ENCODE results near the gene ACTN2. TPM values are rescaled to one million over a fixed set of nuclear protein-coding genes. Genes with fewer than 3 reads are reported as not detected.

ACTN2 gene
- total RNA-seq, 1 donor from 2014 or later, result 0.54 TPM

- Mint-ChIP-seq H3K27ac (ENCODE audit: unreplicated experiment) (no peak overlapping the region), H3K36me3 (ENCODE audit: low read depth) (no peaks in the 10 kb centered on the region), H3K4me3 (no peak overlapping the region), H3K27me3 (ENCODE audit: low read depth) (peaks cover 34% of the 10 kb centered on the region), H3K4me1 (no peaks in the 10 kb centered on the region), H3K9me3 (no peaks in the 10 kb centered on the region)
- TF ChIP-seq CTCF (conservative IDR thresholded peaks at IDR 0.05), result no peak
- no peak for DNase-seq (ENCODE audit: low read depth, low spot score)
Observed at GRCh38 chr1:236670060-236670459, 16.2 kb upstream of the ACTN2 start.

- Mint-ChIP-seq H3K4me3 (no peak overlapping the region), H3K27ac (ENCODE audit: unreplicated experiment) (no peak overlapping the region), H3K27me3 (ENCODE audit: low read depth) (peaks cover 48% of the 10 kb centered on the region), H3K4me1 (no peaks in the 10 kb centered on the region), H3K36me3 (ENCODE audit: low read depth) (no peaks in the 10 kb centered on the region), H3K9me3 (no peaks in the 10 kb centered on the region)
- no peak for DNase-seq (ENCODE audit: low read depth, low spot score)
- no peak for TF ChIP-seq CTCF (conservative IDR thresholded peaks at IDR 0.05)
Observed at GRCh38 chr1:236673289-236673919, 12.9 kb upstream of the ACTN2 start.

DNA sequence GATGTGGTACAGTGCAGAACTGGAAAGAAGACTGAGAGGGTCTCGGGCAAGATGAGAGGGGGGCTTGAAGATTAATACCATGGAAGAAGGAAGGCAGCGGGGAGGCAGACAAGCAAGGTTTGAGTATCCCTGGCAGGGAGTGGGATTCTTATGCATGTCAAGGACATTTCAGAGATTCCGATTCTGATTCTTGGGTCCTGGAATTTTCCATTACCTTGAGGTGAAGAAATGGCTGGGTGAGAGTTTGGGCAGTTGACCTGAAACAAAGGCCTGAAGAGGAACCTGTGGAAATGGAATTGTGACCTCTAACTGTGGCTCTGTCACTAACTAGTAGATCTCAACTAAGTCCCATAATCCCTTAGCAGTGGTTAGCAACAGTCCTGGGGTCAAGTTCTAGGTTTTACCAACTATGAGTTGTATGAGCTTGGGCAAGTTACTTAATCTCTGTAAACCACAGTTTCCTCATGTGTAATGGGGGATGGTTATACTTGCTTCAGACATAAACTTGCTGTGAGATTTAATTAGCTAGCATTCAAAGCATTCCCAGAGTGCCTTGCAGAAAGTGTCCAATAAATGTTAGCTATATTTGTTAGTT lies 8.6 kb upstream of the ACTN2 start:
- TF ChIP-seq CTCF (conservative IDR thresholded peaks at IDR 0.05), result no peak
- H3K36me3 Mint-ChIP-seq (ENCODE audit: low read depth), result no peaks in the 10 kb centered on the region
- H3K4me3 Mint-ChIP-seq, result no peak overlapping the region
- H3K9me3 Mint-ChIP-seq, result no peaks in the 10 kb centered on the region
- H3K27me3 Mint-ChIP-seq (ENCODE audit: low read depth), result peaks cover 67% of the 10 kb centered on the region
- no peak overlapping the region for H3K27ac Mint-ChIP-seq (ENCODE audit: unreplicated experiment)
- no peak for DNase-seq (ENCODE audit: low read depth, low spot score)
- no peaks in the 10 kb centered on the region for H3K4me1 Mint-ChIP-seq

GRCh38 chr1:236681219-236681618 lies 5.1 kb upstream of the ACTN2 start:
- Mint-ChIP-seq H3K27ac (ENCODE audit: unreplicated experiment) (no peak overlapping the region), H3K36me3 (ENCODE audit: low read depth) (peaks cover 4% of the 10 kb centered on the region), H3K4me3 (no peak overlapping the region), H3K4me1 (peaks cover 5% of the 10 kb centered on the region), H3K27me3 (ENCODE audit: low read depth) (peaks cover 68% of the 10 kb centered on the region), H3K9me3 (peaks cover 6% of the 10 kb centered on the region)
- no peak for DNase-seq (ENCODE audit: low read depth, low spot score)
- TF ChIP-seq CTCF (conservative IDR thresholded peaks at IDR 0.05), result no peak

GRCh38 chr1:236685205-236685916 lies 938 bp upstream of the ACTN2 start:
- H3K36me3 Mint-ChIP-seq (ENCODE audit: low read depth), result peaks cover 4% of the 10 kb centered on the region
- DNase-seq (ENCODE audit: low read depth, low spot score), result no peak
- H3K27ac Mint-ChIP-seq (ENCODE audit: unreplicated experiment), result no peak overlapping the region
- H3K27me3 Mint-ChIP-seq (ENCODE audit: low read depth), result peaks cover 82% of the 10 kb centered on the region
- H3K9me3 Mint-ChIP-seq, result peaks cover 6% of the 10 kb centered on the region
- TF ChIP-seq CTCF (conservative IDR thresholded peaks at IDR 0.05), result no peak
- peaks cover 14% of the 10 kb centered on the region for H3K4me1 Mint-ChIP-seq
- peak overlapping the region; percentile 81 for H3K4me3 Mint-ChIP-seq

All from neural crest cell (in vitro differentiated cells).